G401 (cell line): ENCODE results near the gene C1QTNF5. TPM values are rescaled to one million over a fixed set of nuclear protein-coding genes. Genes with fewer than 3 reads are reported as not detected.

Experiments used
- DNase-seq: peaks from one replicate; pipeline ENCODE4 v3.0.0-alpha.2; 2015; ENCODE audit warnings: low spot score
- in situ Hi-C: cut with HindIII; loops from 2 replicates; pipeline ENCODE4 v1.10.0; 2016; ENCODE audit warnings: low sequenced_read_pairs, mixed read lengths
- total RNA-seq: library from RNA; depleted of rRNA; stranded (reverse); fragments of >200 nt; shearing (Covaris generic); gene quantifications from 2 replicates; pipeline ENCODE4 v1.2.3, GENCODE V29; 2014

C1QTNF5 gene
- total RNA-seq, 1 experiment from 2014 or later = 0.17 TPM

DNA sequence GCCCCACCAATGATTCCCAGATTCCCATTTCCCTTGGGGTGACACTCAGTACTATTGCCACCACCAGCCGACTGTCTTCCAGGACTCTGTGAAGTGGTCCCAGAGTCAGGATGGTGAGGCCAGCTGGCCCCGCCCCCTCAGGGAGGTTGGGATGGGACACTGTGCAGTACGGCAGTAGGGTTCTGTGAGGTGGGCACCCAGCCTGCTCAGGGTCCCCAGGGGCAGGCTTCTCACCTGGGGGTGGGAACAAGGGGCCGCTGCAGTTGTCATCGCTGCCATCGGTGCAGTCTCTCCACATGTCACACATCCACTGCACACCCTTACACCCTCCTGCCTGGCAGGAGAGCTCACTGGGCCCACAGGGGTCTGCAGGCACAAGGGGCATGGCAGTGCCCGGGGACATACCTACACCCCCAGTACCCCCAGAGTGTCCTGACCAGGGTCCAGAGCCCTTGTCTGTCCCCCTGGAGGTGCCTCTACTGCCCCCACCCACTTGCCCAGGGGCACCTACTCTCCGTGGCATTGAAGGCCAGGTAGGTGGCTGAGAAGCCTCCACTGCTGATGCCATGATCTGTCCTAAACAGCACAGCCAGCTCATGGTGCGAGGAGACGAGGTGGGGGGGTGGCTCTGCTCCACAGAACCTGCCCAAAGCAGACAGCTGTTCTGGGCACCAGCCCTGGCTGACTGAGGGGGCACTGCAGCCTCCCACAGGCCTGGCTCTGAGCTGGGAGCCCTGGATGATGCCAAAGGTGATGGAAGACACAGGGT, 1.9 kb upstream of the C1QTNF5 start:
- in situ Hi-C loops = no loop called here
- DNase-seq = no peak

GRCh38 chr11:119342023-119342300, 1.3 kb upstream of the C1QTNF5 start:
- in situ Hi-C loops = no loop called here
- no peak for DNase-seq

DNA sequence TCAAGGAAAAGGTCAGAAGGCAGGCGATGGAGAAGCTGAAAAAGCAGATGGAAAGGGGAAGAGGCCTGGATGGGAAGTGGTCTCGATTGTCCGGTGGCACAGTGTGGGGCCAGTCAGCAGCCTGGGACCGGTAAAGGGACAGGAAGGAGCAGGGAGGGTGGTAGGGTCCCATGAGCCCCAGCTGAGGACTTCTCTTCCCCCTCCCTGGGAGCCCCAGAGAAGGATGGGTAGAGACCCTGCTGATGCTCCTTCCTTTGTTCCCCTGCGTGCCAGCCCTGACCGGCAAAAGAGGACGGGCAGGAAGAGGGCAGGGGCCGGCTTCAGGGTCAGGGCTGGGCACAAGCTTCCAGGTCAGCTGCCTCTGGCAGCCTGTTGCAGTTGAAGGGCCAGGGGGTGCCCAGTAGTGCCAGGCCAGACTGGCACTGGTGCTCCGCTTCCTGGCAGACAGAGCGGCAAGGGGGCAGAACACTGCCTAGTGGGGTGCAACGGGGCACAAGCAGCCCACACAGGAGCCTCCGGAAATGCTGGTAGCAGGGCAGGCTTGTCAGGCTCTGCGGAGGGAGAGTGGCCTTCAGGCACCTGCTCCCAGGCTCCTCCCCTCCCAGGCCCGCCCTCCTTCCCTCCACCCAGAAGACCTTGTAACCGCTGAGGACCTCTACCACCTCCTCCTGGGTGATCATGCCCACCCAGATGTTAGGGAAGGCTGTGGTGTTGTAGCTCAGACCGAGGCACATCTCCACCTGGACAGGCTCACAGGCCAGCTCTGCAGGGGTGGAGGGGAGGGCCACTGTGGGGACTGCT, 739 bp upstream of the C1QTNF5 start:
- in situ Hi-C loops = no loop called here
- no peak for DNase-seq

- peak; percentile 60 for DNase-seq
- in situ Hi-C loops = no loop called here
These were observed 921 bp downstream of the C1QTNF5 start for GRCh38 chr11:119339589-119340334.

DNA sequence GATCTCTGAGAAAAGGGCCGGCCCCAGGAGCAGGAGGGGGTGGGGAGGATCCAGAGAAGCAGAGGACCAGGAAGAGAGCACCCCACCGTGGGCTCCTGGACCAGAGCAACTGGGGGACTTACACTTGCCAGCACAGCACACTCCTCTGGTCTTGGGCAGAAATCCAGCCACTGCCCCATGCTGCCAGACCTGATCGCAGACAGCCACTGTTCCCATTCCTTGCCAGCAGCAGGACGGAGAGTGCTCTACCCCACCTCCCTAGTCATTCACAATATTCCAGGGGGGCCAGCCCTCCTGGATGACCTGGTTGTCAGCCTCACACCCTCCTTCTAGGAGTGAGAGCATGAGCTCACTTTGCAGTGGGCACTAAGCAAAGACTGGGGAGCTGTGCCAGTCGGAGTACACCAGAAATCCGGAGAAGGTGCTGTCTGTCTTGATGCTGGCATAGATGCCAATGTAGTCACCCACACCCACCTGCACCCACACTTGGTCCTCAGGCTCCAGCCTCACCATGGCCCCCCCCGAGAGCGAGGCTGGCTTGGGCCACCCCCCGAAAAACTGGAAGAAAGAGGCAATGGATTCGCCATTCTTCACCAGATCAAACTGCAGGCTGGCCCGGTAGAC, 1.6 kb downstream of the C1QTNF5 start:
- peak; percentile 50 for DNase-seq
- in situ Hi-C loops = no loop called here

DNA sequence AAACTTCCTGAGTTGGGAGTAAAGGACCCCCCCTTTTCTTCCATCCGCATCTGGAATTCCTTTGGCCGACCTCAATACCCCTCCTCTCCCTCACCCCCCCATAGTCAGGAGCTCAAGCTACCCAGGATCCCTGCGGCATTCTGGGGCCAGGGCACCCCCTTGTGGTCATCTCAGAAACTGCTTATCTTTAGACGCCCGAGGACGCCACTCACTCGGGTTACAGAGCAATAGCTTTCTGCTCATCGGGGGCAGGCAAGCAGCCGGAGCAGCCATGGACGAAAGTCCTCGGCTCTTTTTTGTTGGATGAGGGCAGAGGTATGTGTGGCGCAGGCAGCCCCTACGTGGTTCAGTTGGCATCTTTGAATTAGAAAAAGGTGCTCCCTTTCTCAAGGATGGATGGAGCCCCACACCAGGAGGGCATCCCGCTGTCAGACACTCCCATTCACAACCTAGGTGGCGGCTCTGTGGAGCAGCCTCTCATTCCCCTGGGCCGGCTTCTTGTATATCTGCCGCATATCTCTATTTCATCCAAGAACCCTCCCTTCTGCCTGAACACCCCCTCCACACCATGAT, 2.3 kb downstream of the C1QTNF5 start:
- DNase-seq = peak; percentile 86
- in situ Hi-C loops = no loop called here

- peak; percentile 48 for DNase-seq
- in situ Hi-C loops = no loop called here
These were observed 2.9 kb downstream of the C1QTNF5 start for GRCh38 chr11:119337581-119338317.

- no peak for DNase-seq
These were observed 3.8 kb downstream of the C1QTNF5 start for GRCh38 chr11:119336744-119337469.

DNA sequence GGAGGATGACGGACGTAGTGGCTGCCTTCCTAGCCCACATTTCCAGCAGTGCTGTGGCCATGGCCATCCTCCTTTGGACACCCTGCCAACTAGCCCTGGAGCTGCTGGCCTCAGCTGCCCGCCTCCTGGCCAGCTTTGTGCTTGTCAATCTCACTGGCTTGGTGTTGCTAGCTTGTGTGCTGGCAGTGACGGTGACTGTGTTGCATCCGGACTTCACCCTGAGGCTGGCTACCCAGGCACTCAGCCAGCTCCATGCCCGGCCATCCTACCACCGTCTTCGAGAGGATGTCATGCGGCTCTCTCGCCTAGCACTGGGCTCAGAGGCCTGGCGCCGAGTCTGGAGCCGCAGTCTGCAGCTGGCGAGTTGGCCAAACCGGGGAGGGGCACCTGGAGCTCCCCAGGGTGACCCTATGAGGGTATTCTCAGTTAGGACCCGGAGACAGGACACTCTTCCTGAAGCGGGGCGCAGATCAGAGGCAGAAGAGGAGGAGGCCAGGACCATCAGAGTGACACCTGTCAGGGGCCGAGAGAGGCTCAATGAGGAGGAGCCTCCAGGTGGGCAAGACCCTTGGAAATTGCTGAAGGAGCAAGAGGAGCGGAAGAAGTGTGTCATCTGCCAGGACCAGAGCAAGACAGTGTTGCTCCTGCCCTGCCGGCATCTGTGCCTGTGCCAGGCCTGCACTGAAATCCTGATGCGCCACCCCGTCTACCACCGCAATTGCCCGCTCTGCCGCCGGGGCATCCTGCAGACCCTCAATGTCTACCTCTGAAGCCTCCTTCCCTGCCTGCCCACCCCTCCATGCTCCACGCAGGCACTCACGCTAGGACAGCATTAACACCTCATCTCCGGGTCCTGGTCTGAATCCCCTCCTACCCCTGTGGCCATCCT, 4.8 kb downstream of the C1QTNF5 start:
- in situ Hi-C loops = no loop called here
- no peak for DNase-seq

More at GRCh38 chr11:119336744-119337469, 3.8 kb downstream of the C1QTNF5 start:
- in situ Hi-C loops = no loop called here

DNA sequence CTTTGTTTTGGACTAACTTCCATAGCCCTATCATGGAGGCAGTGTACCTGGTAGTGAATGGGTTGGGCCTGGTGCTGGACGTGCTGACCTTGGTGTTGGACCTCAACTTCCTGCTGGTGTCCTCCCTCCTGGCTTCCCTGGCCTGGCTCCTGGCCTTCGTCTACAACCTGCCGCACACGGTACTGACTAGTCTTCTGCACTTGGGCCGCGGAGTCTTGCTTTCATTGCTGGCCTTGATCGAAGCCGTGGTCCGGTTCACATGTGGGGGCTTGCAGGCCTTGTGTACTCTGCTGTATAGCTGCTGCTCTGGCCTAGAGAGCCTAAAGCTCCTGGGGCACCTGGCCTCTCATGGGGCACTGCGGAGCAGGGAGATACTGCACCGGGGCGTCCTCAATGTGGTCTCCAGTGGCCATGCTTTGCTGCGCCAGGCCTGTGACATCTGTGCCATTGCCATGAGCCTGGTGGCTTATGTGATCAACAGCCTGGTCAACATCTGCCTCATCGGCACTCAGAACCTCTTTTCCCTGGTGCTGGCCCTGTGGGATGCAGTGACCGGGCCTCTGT, 5.5 kb downstream of the C1QTNF5 start:
- DNase-seq = no peak
- in situ Hi-C loops = no loop called here

DNA sequence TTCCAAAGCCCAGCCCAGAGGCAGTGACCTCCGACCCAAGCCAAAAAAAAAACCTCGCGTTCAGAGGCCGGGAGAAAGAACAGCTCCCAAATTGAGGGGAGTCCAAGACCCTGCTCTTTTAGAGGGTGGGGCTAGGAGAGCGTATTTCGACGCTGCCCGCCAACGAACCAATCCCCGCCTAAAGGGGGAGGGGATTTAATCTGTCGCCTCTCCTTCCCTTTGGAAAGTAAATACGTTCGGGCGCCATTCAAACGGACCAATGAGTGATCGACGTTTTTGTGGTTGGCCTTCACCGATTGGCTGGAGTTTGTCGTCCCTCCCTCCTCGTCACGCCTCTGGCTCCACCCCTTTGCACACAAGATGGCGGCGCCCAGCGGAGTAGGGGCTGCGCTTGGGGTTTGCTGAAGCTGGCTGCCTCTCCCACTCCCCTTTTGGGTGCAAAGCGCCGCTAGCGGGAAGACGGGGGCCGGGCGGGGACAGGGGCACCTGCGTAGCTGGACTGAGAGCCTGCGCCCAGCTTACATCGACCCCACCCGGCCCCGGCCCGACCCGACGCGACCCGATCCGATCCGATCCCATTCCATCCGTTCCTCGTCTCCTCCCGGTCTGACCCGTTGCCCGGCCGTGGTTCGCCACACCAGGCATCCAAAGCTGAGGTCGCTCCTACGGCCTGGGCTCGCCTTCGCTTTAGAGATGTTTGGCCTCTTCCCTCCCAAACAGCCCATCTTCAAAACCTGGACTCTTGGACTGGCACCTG, 6.3 kb downstream of the C1QTNF5 start, which contains the start of gene RNF26:
RNF26 (plus strand) TSS at position 354 of the 757 bp plus-strand sequence. CDS start 596 bp downstream, outside the sequence.
- DNase-seq = peak; percentile 99
- in situ Hi-C loops = no loop called here

DNA sequence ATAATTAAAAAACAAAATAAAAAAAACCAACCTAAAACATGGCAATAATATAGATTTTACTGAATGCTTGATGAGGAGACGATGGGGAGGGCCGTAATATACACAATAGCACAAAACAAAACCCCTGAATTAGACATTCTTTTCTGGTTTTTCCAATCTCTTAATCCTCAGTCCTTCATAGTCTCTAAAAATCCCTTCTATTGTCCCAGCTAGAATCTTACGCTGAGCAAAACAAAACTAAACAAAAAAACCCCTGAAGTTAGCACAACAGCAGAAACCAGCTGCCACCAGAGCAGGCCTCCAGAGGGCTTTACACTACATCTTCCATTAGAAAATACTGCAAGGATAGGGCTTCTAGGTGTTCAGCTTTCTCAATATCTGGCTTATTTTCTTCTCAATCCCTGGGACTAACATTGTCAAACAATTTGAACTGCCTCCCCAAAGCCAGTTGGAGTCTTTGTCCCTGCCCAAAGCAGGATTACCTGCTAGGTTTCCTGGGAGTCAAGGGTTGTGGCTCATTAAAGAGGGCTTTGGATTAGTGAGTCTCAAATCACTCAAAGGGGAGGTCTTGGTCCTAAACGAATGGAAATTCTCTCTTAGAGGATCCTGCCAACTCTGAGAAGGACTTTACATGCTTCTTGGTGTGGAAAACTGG, 8.4 kb downstream of the C1QTNF5 start:
- in situ Hi-C loops = no loop called here
- no peak for DNase-seq

GRCh38 chr11:119330237-119330636, 10.4 kb downstream of the C1QTNF5 start:
- in situ Hi-C loops = no loop called here

DNA sequence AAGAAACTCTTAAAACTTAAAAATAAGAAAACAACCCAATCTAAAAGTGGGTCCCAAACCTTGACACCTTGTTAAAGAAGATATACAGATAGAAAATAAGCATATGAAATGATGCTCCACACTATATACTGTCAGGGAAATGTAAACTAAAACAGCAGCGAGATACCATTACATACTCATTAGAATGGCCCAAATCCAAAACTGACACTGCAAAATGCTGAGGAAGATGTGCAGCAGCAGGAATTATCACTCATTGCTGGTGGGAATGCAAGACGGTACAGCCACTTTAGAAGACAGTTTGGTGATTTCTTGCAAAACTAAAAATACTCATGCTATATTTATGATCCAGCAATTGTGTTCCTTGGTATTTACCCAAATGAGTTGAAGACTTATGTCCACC, 11.4 kb downstream of the C1QTNF5 start:
- no peak for DNase-seq
- in situ Hi-C loops = no loop called here

More at GRCh38 chr11:119330237-119330636, 10.4 kb downstream of the C1QTNF5 start:
- no peak for DNase-seq

GRCh38 chr11:119324189-119324588, 16.5 kb downstream of the C1QTNF5 start:
- in situ Hi-C loops = loop anchor here (25.0 kb wide), 1 partner anchor 212 kb away; the partner anchor contains the start of genes C2CD2L, DPAGT1 and HINFP
- DNase-seq = no peak
